Measurements from ENCODE around the gene ADAMTSL4.

ADAMTSL4 gene

GRCh38 chr1:150553392-150554085 lies 4.3 kb downstream of the ADAMTSL4 start:
- no peak for FAIRE-seq
- no peak for DNase-seq (ENCODE audit: insufficient read length, low spot score)

DNA sequence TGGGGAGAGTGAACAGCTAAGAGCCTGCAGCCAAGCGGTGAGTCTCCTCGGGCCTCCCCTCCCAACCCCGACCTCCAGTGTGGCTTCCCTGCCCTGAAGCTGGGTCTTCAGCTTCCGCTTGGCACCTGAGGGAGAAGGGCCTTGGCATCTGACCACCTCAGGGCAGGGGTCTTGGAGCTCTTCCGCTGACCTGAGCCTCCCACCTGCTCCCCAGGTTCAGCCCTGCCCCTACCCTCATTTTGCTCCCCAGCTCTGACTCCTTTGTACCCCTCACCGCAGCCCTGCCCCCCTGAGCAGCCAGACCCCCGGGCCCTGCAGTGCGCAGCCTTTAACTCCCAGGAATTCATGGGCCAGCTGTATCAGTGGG lies 4.9 kb downstream of the ADAMTSL4 start:
- DNase-seq (ENCODE audit: insufficient read length, low spot score), result no peak
- FAIRE-seq, result no peak

GRCh38 chr1:150555198-150555970 lies 6.2 kb downstream of the ADAMTSL4 start:
- FAIRE-seq, result no peak

GRCh38 chr1:150555971-150556865 lies 7.0 kb downstream of the ADAMTSL4 start:
- FAIRE-seq (no peak), DNase-seq (ENCODE audit: insufficient read length, low spot score) (no peak)

More at GRCh38 chr1:150555198-150555970, 6.2 kb downstream of the ADAMTSL4 start:
- DNase-seq (ENCODE audit: insufficient read length, low spot score), result no peak

- DNase-seq (ENCODE audit: insufficient read length, low spot score) (no peak), FAIRE-seq (no peak)
Measured at GRCh38 chr1:150557065-150557600, 7.9 kb downstream of the ADAMTSL4 start.

DNA sequence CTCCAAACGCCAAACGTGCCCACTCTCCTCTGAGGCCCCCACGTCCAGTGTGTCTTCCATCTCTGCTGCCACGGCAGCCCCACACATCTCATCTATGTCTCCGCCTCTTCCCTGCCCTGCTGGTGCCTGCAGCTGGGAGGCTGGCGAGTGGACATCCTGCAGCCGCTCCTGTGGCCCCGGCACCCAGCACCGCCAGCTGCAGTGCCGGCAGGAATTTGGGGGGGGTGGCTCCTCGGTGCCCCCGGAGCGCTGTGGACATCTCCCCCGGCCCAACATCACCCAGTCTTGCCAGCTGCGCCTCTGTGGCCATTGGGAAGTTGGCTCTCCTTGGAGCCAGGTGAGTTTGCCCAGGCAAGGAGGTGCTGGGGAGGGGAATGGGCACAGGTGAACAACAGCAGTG lies 8.6 kb downstream of the ADAMTSL4 start:
- no peak for DNase-seq (ENCODE audit: insufficient read length, low spot score)
- no peak for FAIRE-seq

- FAIRE-seq (no peak), DNase-seq (ENCODE audit: insufficient read length, low spot score) (no peak)
Measured at GRCh38 chr1:150558303-150558704, 9.1 kb downstream of the ADAMTSL4 start.

- DNase-seq (ENCODE audit: insufficient read length, low spot score) (no peak), FAIRE-seq (no peak)
Measured at GRCh38 chr1:150558761-150559655, 9.8 kb downstream of the ADAMTSL4 start.

GRCh38 chr1:150559656-150560010 lies 10.4 kb downstream of the ADAMTSL4 start:
- FAIRE-seq, result no peak
- no peak for DNase-seq (ENCODE audit: insufficient read length, low spot score)

DNA sequence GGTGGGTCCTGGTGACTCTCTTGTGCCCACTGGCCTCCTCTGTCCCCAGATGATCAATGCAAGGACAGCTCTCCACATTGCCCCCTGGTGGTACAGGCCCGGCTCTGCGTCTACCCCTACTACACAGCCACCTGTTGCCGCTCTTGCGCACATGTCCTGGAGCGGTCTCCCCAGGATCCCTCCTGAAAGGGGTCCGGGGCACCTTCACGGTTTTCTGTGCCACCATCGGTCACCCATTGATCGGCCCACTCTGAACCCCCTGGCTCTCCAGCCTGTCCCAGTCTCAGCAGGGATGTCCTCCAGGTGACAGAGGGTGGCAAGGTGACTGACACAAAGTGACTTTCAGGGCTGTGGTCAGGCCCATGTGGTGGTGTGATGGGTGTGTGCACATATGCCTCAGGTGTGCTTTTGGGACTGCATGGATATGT lies 10.8 kb downstream of the ADAMTSL4 start:
- FAIRE-seq (peak; percentile 83), DNase-seq (ENCODE audit: insufficient read length, low spot score) (peak; percentile 89)

DNA sequence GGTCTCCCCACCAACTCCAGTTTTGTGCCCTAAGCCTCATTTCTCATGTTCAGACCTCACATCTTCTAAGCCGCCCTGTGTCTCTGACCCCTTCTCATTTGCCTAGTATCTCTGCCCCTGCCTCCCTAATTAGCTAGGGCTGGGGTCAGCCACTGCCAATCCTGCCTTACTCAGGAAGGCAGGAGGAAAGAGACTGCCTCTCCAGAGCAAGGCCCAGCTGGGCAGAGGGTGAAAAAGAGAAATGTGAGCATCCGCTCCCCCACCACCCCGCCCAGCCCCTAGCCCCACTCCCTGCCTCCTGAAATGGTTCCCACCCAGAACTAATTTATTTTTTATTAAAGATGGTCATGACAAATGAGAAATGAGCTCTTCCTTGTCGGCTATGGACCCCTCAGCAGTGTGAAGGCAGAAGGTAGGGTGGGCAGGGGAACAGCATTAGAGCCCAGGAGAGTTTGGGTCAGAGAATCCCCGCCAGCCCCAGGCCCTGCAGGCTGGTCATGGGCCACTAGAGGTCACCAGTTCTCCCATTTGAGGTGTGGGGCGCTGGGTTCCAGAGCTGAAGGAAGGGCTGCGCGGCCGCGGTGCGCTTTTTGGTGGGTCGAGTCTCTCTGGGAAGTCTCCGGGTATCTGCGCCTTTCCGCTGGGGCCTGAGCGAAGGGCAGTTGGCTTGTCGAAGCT lies 11.5 kb downstream of the ADAMTSL4 start:
- FAIRE-seq, result peak; percentile 93
- DNase-seq (ENCODE audit: insufficient read length, low spot score), result peak; percentile 75

- DNase-seq (ENCODE audit: insufficient read length, low spot score) (no peak), FAIRE-seq (no peak)
Measured at GRCh38 chr1:150561254-150561973, 12.2 kb downstream of the ADAMTSL4 start.

DNA sequence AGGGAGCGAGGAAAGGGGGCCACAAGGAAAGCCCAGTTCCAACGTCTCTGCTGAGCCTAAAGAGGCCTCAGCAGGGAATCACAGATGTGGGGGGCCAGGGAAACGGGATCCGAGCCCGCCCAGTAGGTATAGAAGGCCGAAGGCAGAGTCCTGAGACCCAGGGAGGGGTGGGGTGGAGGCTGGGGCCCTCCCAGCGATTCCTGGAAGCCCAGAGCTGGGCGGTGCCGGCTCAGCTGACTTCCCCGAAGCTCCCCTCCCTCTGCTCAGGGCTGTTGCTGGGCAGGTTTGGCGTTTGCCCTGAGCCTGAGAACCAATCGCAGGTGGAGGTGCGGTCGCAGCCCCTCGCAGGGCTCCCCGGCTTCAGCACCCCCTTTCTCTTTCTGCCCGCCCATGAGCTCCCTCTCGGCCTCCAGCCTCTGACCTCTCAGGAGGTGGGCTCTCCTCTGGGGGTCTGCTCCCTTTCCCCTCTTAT lies 12.8 kb downstream of the ADAMTSL4 start:
- no peak for FAIRE-seq
- peak; percentile 60 for DNase-seq (ENCODE audit: insufficient read length, low spot score)

DNA sequence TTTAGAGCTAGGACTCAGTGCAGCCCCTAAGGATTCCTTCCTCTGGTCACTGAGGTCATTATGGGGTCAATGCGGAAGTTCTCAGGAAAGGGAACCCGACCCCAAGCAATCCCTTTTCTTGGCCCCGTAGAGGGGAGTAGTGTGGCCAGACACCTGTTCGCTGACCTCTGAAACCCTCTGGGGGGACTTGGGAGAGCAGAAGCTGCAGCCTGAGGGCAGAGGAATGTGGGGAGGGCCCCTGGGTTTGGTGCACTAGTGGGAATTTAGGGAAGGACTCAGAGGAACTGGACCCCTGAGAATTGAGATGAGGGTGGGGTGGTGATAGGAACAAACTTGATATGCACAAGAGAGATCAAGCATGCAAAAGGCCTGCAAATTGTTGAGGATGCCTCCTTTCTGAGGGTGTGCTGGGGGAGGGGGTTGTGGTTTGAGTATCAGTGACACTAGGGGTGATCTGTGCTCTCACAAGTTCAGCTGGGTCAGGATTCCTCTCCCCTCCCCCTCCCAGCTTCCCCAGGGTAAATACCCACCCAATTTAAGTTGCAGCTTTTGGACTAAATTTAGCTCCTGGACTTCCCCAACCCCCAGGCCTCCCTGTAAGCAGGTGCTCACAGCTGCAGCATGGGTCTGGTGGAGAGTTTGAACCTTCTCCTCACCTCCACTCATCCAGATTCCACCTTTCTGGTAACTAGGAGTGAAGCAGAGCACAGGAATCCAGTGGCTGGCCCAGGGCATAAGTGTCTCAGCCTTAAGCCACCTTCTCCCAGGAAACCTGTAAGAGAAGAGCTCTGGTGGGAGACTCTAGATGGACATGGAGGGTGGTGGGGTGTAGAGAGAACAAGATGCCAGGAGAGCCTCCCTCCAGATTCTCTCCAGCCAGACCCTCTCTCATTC lies 13.5 kb downstream of the ADAMTSL4 start:
- peak; percentile 86 for FAIRE-seq
- DNase-seq (ENCODE audit: insufficient read length, low spot score), result peak; percentile 56

GRCh38 chr1:150563340-150564038 lies 14.3 kb downstream of the ADAMTSL4 start:
- DNase-seq (ENCODE audit: insufficient read length, low spot score), result no peak
- FAIRE-seq, result peak; percentile 87

GRCh38 chr1:150564051-150564991 lies 15.1 kb downstream of the ADAMTSL4 start:
- DNase-seq (ENCODE audit: insufficient read length, low spot score) (no peak), FAIRE-seq (no peak)

All from GM19239 (cell line).